GM19035 (cell line): ENCODE data around the gene PRELP.
"Not testable (repeated sequence)": the region's sequence is repeated elsewhere in the genome, so short reads cannot be mapped to it uniquely, and the experiment has no call there.

Source experiments
- ATAC-seq: cut with Tn5 transposase; IDR thresholded peaks from one replicate; pipeline ENCODE4 v1.9.1; 2021; ENCODE audit not compliant: unreplicated experiment

The PRELP gene

DNA sequence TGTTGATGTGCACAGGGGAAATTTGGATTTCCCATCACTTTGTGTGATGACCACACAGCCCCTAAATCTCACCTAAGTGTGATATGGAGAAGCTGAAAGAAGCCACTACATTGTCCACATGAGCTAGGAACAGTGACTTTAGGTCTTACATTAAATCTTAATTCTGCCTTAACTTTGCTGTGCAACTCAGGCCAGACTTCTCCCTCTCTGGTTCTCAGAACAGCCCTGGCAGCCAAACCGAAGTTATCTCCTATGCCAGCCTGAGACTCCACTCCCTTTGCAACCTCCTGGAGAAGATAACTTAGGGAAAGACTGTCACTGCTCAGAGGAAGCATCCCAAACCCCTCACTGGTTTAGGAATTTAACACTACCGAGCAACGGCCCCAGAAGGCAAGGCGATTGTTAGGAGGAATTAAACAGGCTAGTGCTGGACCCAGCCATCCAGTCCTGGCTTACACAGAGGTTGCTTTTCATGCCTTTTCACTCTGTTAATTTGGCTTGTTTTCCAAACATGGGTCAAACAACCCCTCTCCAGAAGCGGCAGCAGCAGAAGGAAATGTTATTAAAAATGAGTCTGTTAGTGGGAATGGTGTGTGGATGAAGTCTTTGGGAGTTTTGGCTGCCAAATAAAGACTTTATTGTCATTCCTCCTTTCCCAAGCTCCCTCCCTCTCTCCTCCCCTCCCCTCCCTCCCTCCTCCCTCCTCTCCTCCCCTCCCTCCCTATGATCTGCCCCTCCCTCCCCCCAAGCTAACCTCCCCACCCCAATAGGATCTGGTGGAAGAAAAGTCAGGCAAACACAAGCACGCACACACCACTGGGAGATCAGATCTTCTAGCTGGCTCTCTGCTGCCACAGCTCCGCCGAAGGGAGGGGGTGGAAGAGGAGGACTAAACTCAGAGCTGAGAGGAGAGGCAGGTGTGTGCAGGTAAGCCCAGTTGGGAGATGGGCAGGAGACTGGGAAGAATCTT, at the start of gene PRELP:
TSS of gene PRELP (plus strand) at position 795 of the 970 bp plus-strand sequence. CDS start 7,379 bp downstream, outside the sequence.
- no peak for ATAC-seq

DNA sequence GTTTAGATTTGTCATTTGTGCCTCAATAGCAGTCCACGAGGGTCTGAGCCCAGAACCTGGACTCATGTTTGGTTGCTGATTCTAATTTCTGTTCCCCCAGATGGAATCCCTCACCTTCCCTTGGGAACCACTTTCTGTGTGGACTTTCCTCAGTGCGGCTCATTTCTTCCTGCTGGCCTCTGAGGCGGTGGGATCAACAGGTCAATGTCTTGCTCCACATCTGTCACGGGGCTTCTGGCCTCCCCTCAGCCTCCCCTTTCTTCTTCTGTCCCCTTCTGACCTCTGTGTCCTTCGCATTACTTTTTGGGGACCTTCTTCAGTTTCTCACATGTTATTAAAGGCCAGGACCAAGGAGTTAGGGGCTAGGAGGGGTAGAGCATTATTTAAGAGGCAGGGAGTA, 49.2 kb upstream of the PRELP start:
- no peak for ATAC-seq

DNA sequence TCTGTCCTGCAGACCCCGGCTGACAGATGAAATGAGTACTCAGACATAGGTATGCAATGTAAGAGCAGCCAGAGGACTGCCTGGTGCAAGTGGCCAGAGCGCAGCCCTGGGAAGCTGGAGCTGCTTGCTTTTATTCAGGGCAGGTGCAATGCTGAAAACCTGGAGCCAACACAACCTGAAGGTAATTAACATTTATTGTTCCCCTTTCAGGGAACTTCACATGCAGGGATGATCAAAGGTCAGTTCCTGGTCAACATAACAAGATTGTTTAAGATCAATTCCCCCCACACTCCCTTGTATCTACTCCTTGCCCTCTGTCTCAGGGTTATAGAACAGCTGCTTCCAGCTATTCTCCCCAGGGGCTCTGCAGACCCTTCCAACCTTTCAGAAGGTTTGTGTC, 48.7 kb upstream of the PRELP start:
- no peak for ATAC-seq

DNA sequence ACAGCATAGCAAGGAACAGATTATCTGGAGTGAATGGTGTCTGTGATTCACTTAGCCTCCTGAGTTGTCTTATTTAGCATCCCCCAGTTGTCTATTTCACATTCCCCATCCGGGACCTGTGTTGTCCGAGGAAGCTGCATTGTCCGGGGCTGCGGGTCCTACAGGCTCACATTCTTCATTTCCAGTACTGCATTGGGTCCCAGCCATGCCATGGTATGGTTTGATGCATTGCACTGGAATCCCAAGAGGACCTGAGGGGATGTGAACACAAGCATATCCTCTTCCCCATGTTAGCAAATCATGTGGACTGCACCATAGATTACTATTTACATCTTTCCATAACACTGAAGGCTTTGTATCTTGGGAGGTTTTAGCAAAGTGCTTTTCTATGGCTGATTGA, 48.2 kb upstream of the PRELP start:
- no peak for ATAC-seq

- ATAC-seq: no peak
Measured at GRCh38 chr1:203428981-203429599, 46.5 kb upstream of the PRELP start.

GRCh38 chr1:203435615-203436014, 40.0 kb upstream of the PRELP start:
- ATAC-seq: no peak

DNA sequence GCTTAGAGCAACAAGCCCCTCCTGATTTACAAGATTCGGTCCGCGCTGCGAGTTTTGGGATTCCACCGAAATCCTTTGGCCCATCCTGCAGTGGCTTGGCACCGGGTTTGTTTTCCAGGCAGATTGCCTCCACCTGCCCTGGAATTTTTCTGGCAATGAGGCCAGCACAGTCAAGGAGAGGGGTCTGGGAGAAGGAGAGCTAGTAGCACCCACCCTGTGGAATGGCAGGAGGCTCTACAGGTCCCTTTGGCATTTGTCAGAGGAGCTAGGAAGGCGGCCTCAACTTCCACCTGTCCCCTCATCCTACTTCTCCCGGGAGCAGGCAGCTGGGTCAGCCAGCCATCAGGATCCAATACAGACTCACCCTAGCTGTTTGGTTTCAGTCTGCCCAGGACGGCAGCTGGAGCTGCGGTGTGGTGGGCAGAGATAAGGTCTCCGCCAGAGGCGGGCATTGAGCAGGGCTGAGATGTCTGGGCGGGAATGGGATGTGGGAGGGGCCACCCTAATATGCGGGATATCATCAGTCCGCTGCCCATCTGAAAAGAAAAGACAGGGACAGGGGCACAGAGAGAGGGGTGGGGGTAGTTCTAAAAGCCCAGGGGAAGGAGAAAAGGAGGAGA, 37.8 kb upstream of the PRELP start:
- ATAC-seq: no peak

GRCh38 chr1:203439131-203439730, 36.4 kb upstream of the PRELP start:
- ATAC-seq: no peak

- ATAC-seq: no peak
Measured at GRCh38 chr1:203440771-203441170, 34.8 kb upstream of the PRELP start.

DNA sequence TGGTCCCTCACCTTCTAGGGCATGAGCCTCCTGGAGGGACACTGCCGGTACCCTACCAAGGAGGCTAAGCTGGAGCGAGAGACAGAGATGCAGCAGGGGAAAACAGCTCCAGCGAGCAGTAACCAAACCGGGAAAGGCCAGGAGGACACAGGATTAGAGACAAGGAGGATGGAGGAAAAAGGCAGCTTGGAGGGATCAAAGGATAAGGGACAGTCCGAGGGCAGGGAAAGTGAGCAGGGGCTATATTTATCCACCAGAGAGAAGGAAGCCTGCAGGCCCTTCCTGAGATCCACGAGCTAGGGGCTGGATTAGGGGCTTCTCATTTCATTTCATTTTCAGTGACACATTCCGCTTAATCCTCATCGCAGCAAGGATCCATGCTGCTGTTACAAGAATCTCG, 33.8 kb upstream of the PRELP start:
- no peak for ATAC-seq

GRCh38 chr1:203442821-203443220, 32.8 kb upstream of the PRELP start:
- no peak for ATAC-seq

DNA sequence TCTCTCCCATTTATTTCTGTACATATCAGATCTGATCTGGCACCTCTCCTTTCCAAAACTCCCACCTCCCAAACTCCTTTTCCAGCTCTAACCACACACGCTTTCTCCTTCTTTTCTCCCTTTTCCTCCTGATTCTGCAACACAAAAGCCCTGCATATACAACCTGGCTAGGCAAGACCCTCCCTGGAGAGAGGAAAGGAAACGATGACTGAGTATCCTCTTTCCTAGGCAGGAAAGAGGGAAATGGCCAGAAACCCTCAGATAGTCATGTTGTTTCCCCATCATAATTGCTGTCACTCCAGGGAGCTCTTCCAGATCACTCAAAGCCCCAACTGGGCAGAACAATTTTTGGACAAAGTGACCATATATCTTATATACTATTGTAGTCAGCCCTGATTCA, 32.3 kb upstream of the PRELP start:
- no peak for ATAC-seq

DNA sequence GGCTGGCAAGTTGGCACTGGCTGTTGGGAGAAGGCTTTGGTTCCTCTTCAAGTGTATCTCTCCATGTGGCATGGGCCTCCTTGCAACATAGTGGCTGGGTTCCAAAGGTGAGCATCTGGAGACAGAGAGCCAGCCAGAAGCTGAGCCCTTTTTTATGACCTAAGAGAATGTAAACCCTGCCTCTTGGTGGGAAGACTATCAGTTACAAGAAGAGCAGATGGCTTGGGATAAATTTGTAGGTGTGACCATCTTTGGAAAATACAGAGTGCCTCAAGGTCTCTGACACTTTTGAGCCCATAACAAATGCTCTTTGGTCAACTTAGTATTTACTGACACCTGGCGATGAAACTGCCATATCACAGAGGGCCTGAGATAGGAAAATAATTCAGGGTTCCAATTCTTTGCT, 31.4 kb upstream of the PRELP start:
- ATAC-seq: no peak

DNA sequence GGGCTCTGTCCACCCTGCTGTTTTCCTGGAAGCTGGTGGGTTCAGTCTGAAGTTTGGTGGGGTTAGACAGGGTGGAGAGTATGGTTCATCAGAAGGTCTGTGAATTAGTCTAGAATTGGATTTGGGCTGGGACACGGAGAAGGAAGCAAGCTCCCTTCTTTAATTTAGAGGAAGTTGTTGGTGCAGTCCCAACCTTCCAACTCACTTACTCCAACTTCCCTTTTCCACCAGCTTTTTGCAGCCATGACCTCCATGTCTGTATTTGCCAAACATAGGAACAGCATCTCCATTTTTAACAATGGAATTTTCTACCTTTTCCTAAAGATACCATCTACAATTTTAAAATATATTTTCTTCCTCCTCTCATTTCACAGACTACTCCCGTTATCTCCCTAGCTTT, 28.5 kb upstream of the PRELP start:
- no peak for ATAC-seq

- not testable (repeated sequence) for ATAC-seq
Measured at GRCh38 chr1:203447598-203447997, 28.0 kb upstream of the PRELP start.

DNA sequence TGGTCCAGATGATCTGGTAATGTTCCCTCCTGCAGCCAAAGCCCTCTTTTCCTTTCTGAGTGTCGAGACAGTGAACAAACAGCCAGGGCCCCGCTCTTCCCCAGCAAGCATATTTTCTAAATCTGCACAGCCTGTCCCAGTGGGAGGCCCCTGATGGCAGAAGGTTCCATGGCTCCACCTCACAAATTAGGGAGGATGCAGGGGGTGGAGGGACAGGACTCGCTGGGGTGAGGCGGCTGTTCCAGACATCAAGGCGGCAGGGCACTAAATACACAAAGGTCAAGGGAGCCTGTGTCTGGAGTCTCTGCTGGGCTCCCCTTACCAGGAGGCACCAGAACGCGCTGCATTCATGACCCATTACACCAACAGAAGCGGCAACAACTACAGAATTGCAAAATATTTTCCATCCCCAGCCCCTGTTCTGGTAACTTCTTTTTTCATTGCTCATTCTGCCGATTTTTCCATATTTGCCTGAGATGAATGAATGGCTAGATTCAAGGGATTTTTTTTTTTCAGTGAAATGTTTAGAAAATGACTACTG, 27.0 kb upstream of the PRELP start:
- no peak for ATAC-seq

- no peak for ATAC-seq
Measured at GRCh38 chr1:203450001-203450400, 25.6 kb upstream of the PRELP start.

GRCh38 chr1:203450479-203451149, 25.0 kb upstream of the PRELP start:
- ATAC-seq: no peak

- no peak for ATAC-seq
Measured at GRCh38 chr1:203451836-203452784, 23.5 kb upstream of the PRELP start.
